CD4-positive, alpha-beta T cell (primary cell): ENCODE measurements around the gene TPO. TPM values are rescaled to one million over a fixed set of nuclear protein-coding genes. Genes with fewer than 3 reads are reported as not detected.
"Not testable (repeated sequence)": the region's sequence is repeated elsewhere in the genome, so short reads cannot be mapped to it uniquely, and the experiment has no call there.

ENCODE experiments used
- ATAC-seq: fragments of 200-7000 bp; cut with Tn5 transposase; one replicate; pipeline ENCODE4 v1.10.0; 2022; ENCODE audit warnings: mild to moderate bottlenecking; ENCODE audit not compliant: poor library complexity
- CTCF ChIA-PET: fragments of 350-600 bp; sonication (Branson Sonifier 250); formaldehyde crosslinking; loops from one replicate; lab custom pipeline; 2021; ENCODE audit warnings: antibody characterized with exemption, inconsistent platforms; lab: Charles Lee
- POLR2A ChIA-PET: fragments of 350-600 bp; sonication (Branson Sonifier 250); formaldehyde crosslinking; loops from one replicate; lab custom pipeline; 2021; ENCODE audit warnings: antibody characterized with exemption, inconsistent platforms; lab: Charles Lee
- DNase-seq, 14 experiments: peaks; one replicate each; pipeline ENCODE4 v3.0.0-alpha.2; 2013 to 2020; ENCODE audit warnings: mixed read lengths in 2 of 14
- H3K27ac ChIP-seq, 2 donors: one replicate each; pipeline versions ENCODE4 v1.5.1 to v1.7.0; 2013; ENCODE audit warnings: low read length in 2 of 2, low read depth in 1 of 2, mild to moderate bottlenecking in 1 of 2
- H3K27me3 ChIP-seq, 2 experiments: 1 replicate in 1 of 2; 2 replicates in 1 of 2; pipeline versions ENCODE4 v1.6.1 to v1.7.0; 2013; ENCODE audit warnings: low read length in 2 of 2, control low read depth in 1 of 2, mild to moderate bottlenecking in 1 of 2, moderate library complexity in 1 of 2; ENCODE audit not compliant: insufficient read depth in 2 of 2, control insufficient read depth in 1 of 2
- H3K36me3 ChIP-seq: one replicate; pipeline ENCODE4 v1.6.1; 2013; ENCODE audit warnings: low read length, control low read depth; ENCODE audit not compliant: insufficient read depth
- H3K4me1 ChIP-seq: one replicate; pipeline ENCODE4 v1.6.1; 2013; ENCODE audit warnings: low read length, control low read depth; ENCODE audit not compliant: insufficient read depth
- H3K4me3 ChIP-seq: one replicate; pipeline ENCODE4 v1.5.1; 2013; ENCODE audit warnings: mild to moderate bottlenecking, low read length, moderate library complexity
- H3K9me3 ChIP-seq, 2 experiments: 1 replicate in 1 of 2; 2 replicates in 1 of 2; pipeline versions ENCODE4 v1.6.1 to v1.7.0; 2013; ENCODE audit warnings: low read length in 2 of 2, mild to moderate bottlenecking in 2 of 2, control low read depth in 1 of 2, moderate library complexity in 1 of 2; ENCODE audit not compliant: control insufficient read depth in 1 of 2, insufficient read depth in 1 of 2
- H3K27ac Mint-ChIP-seq: one replicate; pipeline ENCODE4 v1.8.0; 2020; ENCODE audit warnings: mixed read lengths
- H3K27me3 Mint-ChIP-seq: one replicate; pipeline ENCODE4 v1.8.0; 2021; ENCODE audit warnings: mixed read lengths
- H3K36me3 Mint-ChIP-seq: one replicate; pipeline ENCODE4 v1.8.0; 2021; ENCODE audit warnings: low read depth, mixed read lengths
- H3K4me1 Mint-ChIP-seq: one replicate; pipeline ENCODE4 v1.8.0; 2021; ENCODE audit warnings: low read depth, mixed read lengths
- H3K4me3 Mint-ChIP-seq: one replicate; pipeline ENCODE4 v1.8.0; 2020; ENCODE audit warnings: mild to moderate bottlenecking, mixed read lengths
- H3K9me3 Mint-ChIP-seq: one replicate; pipeline ENCODE4 v1.8.0; 2020; ENCODE audit warnings: mixed read lengths
- intact Hi-C, 2 experiments: fragments of 100-400 bp; cut with DNase I in 1 of 2; cut with micrococcal nuclease in 1 of 2; formaldehyde crosslinking; loops; one replicate each; pipeline versions ENCODE4 v1.15.1 to v1.9.0; 2023 to 2025; cut with DNase I, micrococcal nuclease
- total RNA-seq, 174 experiments: library from RNA in 2 of 174; stranded (reverse) in 2 of 174; gene quantifications; one replicate each; pipeline ENCODE4 v1.2.3 and lab custom pipeline; 2021 to 2026
- TF ChIP-seq, protein P1 (sequence below): fragments of 200-600 bp; IDR thresholded peaks from one replicate; pipeline ENCODE4 v1.8.0; 2022; ENCODE audit warnings: antibody characterized with exemption, mild to moderate bottlenecking

The TPO gene
- total RNA-seq, 2 experiments from 2014 or later = 0.27 TPM; not detected in 1

DNA sequence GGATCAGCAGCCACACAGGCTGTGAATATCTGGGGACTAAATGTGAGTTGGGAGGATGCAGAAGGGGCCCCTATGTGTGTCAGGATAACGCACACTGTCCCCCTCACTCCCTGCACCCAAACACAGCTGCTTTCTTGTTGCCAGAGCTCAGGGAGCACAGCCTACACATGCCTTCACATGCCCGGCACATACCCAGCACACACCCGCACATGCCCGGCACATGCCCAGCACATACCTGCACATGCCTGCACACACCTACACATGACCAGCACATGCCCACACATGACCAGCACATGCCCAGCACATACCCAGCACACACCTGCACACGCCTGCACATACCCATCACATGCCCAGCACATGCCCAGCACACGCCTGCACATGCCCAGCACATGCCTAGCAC is 75.6 kb downstream of the TPO start:
- intact Hi-C loops = no loop called here
- no peak overlapping the region for H3K4me3 ChIP-seq
- TF ChIP-seq, protein P1, sequence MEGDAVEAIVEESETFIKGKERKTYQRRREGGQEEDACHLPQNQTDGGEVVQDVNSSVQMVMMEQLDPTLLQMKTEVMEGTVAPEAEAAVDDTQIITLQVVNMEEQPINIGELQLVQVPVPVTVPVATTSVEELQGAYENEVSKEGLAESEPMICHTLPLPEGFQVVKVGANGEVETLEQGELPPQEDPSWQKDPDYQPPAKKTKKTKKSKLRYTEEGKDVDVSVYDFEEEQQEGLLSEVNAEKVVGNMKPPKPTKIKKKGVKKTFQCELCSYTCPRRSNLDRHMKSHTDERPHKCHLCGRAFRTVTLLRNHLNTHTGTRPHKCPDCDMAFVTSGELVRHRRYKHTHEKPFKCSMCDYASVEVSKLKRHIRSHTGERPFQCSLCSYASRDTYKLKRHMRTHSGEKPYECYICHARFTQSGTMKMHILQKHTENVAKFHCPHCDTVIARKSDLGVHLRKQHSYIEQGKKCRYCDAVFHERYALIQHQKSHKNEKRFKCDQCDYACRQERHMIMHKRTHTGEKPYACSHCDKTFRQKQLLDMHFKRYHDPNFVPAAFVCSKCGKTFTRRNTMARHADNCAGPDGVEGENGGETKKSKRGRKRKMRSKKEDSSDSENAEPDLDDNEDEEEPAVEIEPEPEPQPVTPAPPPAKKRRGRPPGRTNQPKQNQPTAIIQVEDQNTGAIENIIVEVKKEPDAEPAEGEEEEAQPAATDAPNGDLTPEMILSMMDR = no peak
- H3K9me3 Mint-ChIP-seq = no peaks in the 10 kb centered on the region
- ATAC-seq = no peak
- H3K27me3 ChIP-seq = no peaks in the 10 kb centered on the region
- H3K27ac ChIP-seq = no peak overlapping the region
- DNase-seq = peak in 1 of 14 experiments; percentile 4
- H3K36me3 ChIP-seq = no peaks in the 10 kb centered on the region
- H3K36me3 Mint-ChIP-seq = no peaks in the 10 kb centered on the region
- peaks cover 0 to 16% of the 10 kb centered on the region in 2 experiments for H3K9me3 ChIP-seq
- H3K4me1 ChIP-seq = no peaks in the 10 kb centered on the region
- ChIA-PET POLR2A (no interaction called here), CTCF (no interaction called here)
- no peak overlapping the region for H3K27ac Mint-ChIP-seq
- H3K27me3 Mint-ChIP-seq = no peaks in the 10 kb centered on the region
- no peak overlapping the region for H3K4me3 Mint-ChIP-seq
- H3K4me1 Mint-ChIP-seq = no peaks in the 10 kb centered on the region

DNA sequence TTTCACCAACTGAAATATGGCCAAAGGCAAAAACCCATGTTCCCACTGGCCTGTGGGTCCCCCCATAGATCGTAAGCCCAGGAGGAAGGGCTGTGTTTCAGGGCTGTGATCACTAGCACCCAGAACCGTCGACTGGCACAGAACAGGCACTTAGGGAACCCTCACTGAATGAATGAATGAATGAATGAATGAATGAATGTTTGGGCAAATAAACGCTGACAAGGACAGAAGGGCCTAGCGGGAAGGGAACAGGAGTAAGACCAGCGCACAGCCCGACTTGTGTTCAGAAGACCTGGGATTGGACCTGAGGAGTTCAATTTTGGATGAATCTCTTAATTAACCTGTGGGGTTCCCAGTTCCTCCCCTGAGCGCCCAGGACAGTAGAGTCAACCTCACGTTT is 76.2 kb downstream of the TPO start:
- intact Hi-C loops = no loop called here
- Histone ChIP-seq H3K9me3 (peaks cover 0 to 16% of the 10 kb centered on the region in 2 experiments), H3K27me3 (no peaks in the 10 kb centered on the region), H3K4me1 (no peaks in the 10 kb centered on the region), H3K4me3 (no peak overlapping the region), H3K27ac (no peak overlapping the region), H3K36me3 (no peaks in the 10 kb centered on the region)
- no peak overlapping the region for H3K4me3 Mint-ChIP-seq
- H3K36me3 Mint-ChIP-seq = no peaks in the 10 kb centered on the region
- no peak overlapping the region for H3K27ac Mint-ChIP-seq
- TF ChIP-seq, protein P1 = no peak
- ChIA-PET POLR2A (no interaction called here), CTCF (no interaction called here)
- ATAC-seq (no peak), DNase-seq (peak in 1 of 14 experiments; percentile 29)
- H3K4me1 Mint-ChIP-seq = no peaks in the 10 kb centered on the region
- no peaks in the 10 kb centered on the region for H3K27me3 Mint-ChIP-seq
- no peaks in the 10 kb centered on the region for H3K9me3 Mint-ChIP-seq

- H3K4me3 Mint-ChIP-seq, H3K27me3 Mint-ChIP-seq, POLR2A ChIA-PET, H3K4me1 ChIP-seq, H3K27me3 ChIP-seq, H3K4me3 ChIP-seq, H3K9me3 Mint-ChIP-seq, intact Hi-C loops, ATAC-seq, H3K27ac Mint-ChIP-seq, H3K36me3 ChIP-seq, H3K36me3 Mint-ChIP-seq, CTCF ChIA-PET, H3K4me1 Mint-ChIP-seq, H3K27ac ChIP-seq: not testable (repeated sequence)
- H3K9me3 ChIP-seq = peaks cover 0 to 16% of the 10 kb centered on the region in 2 experiments
- peak in 1 of 14 experiments; percentile 10 for DNase-seq
Observed at GRCh38 chr2:1490381-1490780, 77.1 kb downstream of the TPO start.

DNA sequence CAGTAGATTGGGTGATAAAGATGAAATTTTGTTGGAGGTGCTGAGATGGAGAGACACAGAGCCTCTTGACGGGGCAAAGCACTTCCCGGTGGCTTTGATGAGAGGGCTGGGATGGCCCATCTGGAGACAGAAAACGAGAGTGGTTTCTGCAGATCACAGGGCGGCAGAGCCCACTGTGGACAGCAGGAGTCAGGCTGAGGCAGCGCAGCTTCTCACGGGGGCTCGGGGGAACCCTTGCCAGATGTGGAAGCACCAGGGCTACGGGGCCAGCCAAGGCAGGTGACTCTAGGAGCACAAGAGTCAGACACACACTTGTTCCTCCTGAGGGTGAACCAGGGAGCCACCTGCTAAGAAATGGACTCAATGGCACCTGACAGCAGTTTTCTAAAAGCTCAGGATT is 78.5 kb downstream of the TPO start:
- Mint-ChIP-seq H3K27ac (no peak overlapping the region), H3K4me1 (no peaks in the 10 kb centered on the region), H3K27me3 (no peaks in the 10 kb centered on the region), H3K36me3 (no peaks in the 10 kb centered on the region), H3K4me3 (no peak overlapping the region), H3K9me3 (no peaks in the 10 kb centered on the region)
- no peak overlapping the region for H3K27ac ChIP-seq
- CTCF ChIA-PET = no interaction called here
- TF ChIP-seq, protein P1 = no peak
- no peaks in the 10 kb centered on the region for H3K36me3 ChIP-seq
- DNase-seq (peak in 2 of 14 experiments; percentile 3 to 11), ATAC-seq (no peak)
- intact Hi-C loops = no loop called here
- H3K27me3 ChIP-seq = no peaks in the 10 kb centered on the region
- H3K9me3 ChIP-seq = peaks cover 0 to 12% of the 10 kb centered on the region in 2 experiments
- POLR2A ChIA-PET = no interaction called here
- no peak overlapping the region for H3K4me3 ChIP-seq
- H3K4me1 ChIP-seq = peaks cover 3% of the 10 kb centered on the region

DNA sequence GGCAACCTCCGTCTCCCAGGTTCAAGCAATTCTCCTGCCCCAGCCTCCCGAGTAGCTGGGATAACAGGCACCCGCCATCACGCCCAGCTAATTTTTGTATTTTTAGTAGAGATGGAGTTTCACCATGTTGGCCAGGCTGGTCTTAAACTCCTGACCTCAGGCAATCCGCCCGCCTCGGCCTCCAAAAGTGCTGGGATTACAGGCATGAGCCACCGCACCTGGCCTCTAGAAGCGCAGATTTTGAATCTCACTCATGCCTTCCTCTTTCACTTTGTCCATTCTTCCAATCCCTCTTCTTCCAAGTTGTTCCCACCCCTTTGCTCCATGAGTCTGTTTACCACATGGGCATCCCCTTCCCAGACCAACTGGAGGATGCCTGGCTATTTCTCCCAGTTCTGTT is 79.0 kb downstream of the TPO start:
- H3K27me3 Mint-ChIP-seq, H3K4me1 Mint-ChIP-seq, H3K27ac ChIP-seq, H3K36me3 ChIP-seq, ATAC-seq, H3K4me1 ChIP-seq, H3K27me3 ChIP-seq, CTCF ChIA-PET, POLR2A ChIA-PET, H3K27ac Mint-ChIP-seq, intact Hi-C loops, H3K36me3 Mint-ChIP-seq, H3K9me3 ChIP-seq, DNase-seq, H3K9me3 Mint-ChIP-seq, H3K4me3 Mint-ChIP-seq, H3K4me3 ChIP-seq: not testable (repeated sequence)
